ENCODE results near the gene MPRIP.
A peak's percentile ranks its signal among the peaks of the same experiment; 100 is the strongest.
"Not testable (repeated sequence)": the region's sequence is repeated elsewhere in the genome, so short reads cannot be mapped to it uniquely, and the experiment has no call there.

Gene MPRIP

DNA sequence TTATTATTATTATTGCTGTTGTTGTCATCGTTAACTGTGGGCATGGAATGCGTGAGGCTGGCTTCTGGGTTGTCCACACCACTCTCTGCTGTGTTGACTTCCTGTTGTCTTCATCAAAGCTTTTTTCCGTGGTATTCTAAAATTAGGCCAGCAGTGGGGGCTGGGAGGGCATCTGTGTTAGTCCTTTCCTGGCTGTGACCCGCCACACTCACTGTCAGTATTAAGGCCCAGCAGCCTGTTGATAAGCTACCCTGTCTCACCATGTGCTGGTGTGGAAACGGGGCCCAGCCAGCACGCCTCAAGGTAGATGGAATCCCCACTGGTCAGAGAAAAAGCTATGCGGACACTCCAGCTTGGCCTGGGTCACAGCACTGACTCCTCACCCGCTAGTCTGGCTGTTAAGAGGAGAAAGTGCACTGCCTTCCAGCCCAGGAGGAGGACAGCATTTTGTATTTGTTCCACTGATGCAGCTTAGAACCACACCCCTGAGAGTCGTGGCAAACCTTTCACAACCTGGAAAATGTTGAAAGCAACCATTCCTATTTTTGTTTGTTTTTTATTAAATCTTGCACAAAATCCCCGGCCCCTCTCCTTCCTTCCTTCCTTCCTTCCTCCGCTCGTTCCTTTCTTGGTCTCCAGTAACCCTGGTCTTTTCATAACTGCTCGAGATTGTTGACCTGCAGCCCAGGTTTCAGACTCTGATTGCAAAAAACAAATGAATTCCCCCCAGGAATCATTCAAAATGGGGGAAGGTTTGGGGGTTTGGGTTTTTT, 142.9 kb downstream of the MPRIP start:
- not testable (repeated sequence) for DNase-seq (ENCODE audit: low read depth)

DNA sequence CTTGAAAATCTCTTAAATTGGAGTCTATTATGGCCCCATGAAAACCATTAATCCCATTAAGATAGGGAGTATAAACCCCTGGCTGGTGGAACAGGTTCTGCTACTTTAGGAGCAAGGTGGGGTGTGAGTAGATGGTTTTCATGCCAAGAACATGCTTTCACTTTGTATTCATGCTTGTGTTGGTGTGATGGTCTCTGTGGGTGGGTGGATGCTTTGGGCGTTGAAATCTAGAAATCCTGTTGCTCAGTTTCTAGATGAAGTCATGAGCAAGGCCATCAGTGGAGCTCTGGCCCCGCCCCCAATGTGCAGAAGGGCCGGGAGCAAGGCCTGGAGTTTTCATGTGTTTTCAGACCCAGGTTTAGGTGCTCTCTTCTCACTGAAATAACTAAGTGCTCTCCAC, 143.8 kb downstream of the MPRIP start:
- DNase-seq (ENCODE audit: low read depth) = peak; percentile 53

DNA sequence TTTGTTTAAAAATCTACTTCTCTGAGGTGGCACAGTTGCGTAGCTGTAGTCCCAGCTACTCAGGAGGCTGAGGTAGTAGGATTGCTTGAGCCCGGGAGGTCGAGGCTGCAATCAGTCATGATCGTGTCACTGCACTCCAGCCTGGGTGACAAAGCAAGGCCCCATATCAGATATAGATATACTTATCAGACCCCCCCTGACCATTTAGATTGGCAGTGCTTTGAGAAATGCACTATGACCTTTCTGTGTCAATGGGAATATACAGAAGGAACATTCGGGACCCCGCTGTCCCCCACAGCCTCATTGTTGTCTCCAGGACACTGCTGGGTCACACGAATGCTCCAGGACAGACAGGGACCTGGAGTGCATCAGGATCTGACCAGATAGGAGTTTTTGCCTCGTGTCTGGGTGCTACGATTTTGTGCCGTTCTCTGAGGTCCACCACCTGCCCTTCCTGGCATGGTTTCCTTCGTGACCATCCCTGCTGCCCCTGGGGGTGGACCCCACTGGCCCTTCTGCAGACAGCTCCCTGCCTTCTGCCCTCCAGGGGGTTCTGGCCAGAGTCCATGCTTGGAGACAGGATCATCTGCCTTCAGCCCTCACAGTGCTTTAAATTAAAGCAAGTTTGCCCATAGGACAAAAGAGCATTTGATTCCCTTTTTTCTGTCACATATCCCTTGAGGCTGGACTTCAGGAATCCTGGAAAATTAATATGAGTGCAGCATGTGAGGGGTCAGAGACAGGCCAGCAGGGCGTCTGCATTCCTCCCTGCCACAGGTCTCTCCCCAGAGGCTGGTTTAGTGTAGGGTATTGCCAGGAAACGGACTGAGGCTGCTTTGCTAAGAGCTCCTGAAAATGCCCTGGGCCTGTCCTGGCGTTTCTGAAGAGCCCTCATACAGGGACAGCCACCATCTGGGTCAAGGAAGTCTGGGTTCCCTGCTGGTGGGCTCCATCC, 144.6 kb downstream of the MPRIP start:
- DNase-seq (ENCODE audit: low read depth) = no peak

GRCh38 chr17:17188586-17188985, 146.3 kb downstream of the MPRIP start:
- DNase-seq (ENCODE audit: low read depth) = no peak

- no peak for DNase-seq (ENCODE audit: low read depth)
Observed at GRCh38 chr17:17189559-17189958, 147.3 kb downstream of the MPRIP start.

- no peak for DNase-seq (ENCODE audit: low read depth)
Observed at GRCh38 chr17:17190188-17190587, 147.9 kb downstream of the MPRIP start.

GRCh38 chr17:17191346-17191792, 149.1 kb downstream of the MPRIP start:
- no peak for DNase-seq (ENCODE audit: low read depth)

GRCh38 chr17:17191961-17192381, 149.7 kb downstream of the MPRIP start:
- DNase-seq (ENCODE audit: low read depth) = no peak

- DNase-seq (ENCODE audit: low read depth) = not testable (repeated sequence)
Observed at GRCh38 chr17:17195466-17195865, 153.2 kb downstream of the MPRIP start.

DNA sequence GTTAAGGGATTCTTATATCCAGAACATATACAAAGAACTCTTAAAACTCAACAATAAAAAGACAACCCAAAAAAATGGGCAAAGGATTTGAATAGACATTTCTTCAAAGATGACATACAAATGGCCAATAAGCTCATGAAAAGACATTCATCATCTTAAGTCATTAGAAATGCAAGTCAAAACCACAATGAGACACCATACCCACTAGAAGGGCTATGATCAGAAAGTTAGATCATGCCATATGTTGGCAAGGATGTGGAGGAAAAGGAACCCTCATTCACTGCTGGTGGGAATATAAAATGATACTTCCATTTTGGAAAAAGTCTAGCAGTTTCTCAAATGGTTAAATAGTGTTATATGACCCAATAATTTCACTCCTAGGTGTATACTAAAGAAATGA, 154.5 kb downstream of the MPRIP start:
- no peak for DNase-seq (ENCODE audit: low read depth)

- DNase-seq (ENCODE audit: low read depth) = no peak
Observed at GRCh38 chr17:17198281-17198680, 156.0 kb downstream of the MPRIP start.

GRCh38 chr17:17200311-17200710, 158.1 kb downstream of the MPRIP start:
- no peak for DNase-seq (ENCODE audit: low read depth)

DNA sequence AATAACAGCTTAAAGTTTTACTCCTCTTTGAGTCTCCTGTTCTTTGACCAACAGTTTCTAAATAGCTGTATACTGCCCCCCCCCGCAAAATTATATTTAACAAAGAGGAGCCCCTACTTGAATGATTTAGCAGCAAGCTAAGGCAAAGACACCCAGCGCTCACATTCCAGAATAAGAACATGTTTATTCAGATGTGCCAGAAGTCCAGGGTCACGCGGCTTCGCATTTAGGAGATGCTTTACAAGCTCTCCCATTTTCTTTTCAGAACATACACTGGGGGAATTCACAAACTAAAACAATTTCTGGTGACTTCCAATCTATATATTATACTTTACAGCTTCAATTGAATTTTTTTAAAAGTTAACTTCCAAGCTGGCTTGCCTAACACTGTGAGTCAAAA, 158.6 kb downstream of the MPRIP start:
- DNase-seq (ENCODE audit: low read depth) = no peak

- no peak for DNase-seq (ENCODE audit: low read depth)
Observed at GRCh38 chr17:17201271-17201670, 159.0 kb downstream of the MPRIP start.

DNA sequence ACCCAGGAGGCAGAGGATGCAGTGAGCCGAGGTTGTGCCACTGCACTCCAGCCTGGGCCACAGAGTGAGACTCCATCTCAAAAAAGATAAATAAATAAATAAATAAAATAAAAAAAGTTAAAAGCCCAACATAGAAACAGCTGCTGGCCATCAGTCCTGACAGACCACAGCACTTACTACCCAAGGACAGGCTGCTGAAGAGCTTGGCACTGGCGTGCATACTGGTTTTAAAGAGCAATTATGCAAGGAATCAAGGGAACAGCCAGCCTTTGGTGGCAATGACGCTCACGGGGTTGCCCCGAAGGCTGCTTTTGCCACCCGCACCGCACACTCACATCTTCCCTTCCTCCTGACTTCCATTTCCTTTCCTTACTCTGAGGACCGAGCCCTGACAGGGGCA, 159.7 kb downstream of the MPRIP start:
- DNase-seq (ENCODE audit: low read depth) = no peak

- DNase-seq (ENCODE audit: low read depth) = no peak
Observed at GRCh38 chr17:17203173-17203730, 161.0 kb downstream of the MPRIP start.

GRCh38 chr17:17204041-17204591, 161.9 kb downstream of the MPRIP start:
- DNase-seq (ENCODE audit: low read depth) = no peak

DNA sequence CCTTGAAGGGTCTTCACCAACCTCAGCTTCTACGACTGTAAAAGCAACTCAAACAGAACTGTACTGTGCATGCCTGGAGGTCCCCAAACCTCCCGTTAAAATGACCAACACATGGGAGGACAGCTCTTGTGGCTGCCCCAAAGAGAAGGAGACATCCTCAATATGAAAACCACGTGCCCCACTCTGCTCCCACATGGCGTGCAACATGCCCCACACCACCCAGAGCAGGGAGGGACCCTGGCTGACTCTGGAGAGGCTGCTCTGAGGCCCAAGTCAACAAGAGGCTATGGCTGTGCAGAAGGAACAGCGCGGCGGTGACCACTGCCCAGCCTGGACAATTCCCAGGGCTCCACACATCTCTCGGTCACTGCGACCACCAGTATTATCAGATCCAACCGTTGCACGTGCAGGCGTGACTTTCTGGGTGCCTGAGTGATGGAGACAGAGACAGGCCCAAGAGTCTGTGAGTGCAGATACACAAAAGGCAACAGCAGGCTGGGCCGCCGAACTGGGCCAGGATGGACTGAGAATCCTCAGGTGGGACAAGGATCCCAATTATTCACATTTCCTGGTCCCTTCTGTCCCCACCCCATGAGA, 162.5 kb downstream of the MPRIP start:
- no peak for DNase-seq (ENCODE audit: low read depth)

GRCh38 chr17:17205368-17206123, 163.3 kb downstream of the MPRIP start:
- DNase-seq (ENCODE audit: low read depth) = peak; percentile 53

DNA sequence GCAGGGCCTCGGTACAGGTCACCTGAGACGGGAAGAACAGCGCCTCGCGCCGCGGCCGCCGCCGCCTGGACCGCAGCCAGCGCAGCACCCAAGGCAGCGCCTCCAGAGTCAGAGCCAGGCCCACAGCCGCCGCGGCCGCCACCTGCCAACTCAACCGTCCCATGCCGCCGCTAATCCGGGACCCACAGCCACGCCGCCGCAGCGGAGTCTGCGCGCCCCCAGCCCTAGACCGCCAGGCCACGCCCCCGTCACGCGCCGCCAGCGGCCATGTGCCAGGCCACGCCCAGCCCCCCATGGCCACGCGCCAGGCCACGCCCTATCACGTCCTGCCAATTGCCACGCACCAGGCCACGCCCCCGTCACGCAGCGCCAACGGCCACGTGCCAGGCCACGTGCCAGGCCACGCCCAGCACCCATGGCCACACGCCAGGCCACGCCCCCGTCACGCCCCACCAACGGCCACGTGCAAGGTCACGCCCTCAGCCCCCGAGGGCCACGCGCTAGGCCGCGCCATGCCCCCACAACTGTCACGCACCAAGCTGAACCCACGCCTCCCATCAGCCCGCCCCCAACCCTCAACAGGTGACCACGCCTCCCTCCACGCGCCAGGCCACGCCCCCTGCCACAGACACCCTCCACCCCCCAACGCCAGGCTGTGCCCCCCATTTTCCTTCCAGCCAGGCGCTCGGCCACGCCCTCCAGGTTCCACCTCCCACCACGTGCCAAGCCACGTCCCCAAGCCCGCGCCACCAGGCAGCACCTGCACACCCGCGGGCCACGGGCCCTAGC, 164.1 kb downstream of the MPRIP start, which contains the start of gene PLD6:
Gene PLD6, minus strand, starts transcription at position 210 of the 789 bp plus-strand sequence. Its CDS starts 47 bp downstream, at position 163.
- peak; percentile 88 for DNase-seq (ENCODE audit: low read depth)

All from stimulated activated CD8-positive, alpha-beta memory T cell treated with anti-CD3 and anti-CD28 coated beads, Interleukin-4, amount 100 ng/mL, for 24 hours (primary cell).